HG03439 (cell line): Measurements from ENCODE around the gene ELAVL3.
A peak's percentile ranks its signal among the peaks of the same experiment; 100 is the strongest.
"Not testable (repeated sequence)": the region's sequence is repeated elsewhere in the genome, so short reads cannot be mapped to it uniquely, and the experiment has no call there.

Experiments used
- ATAC-seq: cut with Tn5 transposase; IDR thresholded peaks from one replicate; pipeline ENCODE4 v1.9.1; 2021; ENCODE audit warnings: mild to moderate bottlenecking, moderate library complexity; ENCODE audit not compliant: unreplicated experiment

The ELAVL3 gene

DNA sequence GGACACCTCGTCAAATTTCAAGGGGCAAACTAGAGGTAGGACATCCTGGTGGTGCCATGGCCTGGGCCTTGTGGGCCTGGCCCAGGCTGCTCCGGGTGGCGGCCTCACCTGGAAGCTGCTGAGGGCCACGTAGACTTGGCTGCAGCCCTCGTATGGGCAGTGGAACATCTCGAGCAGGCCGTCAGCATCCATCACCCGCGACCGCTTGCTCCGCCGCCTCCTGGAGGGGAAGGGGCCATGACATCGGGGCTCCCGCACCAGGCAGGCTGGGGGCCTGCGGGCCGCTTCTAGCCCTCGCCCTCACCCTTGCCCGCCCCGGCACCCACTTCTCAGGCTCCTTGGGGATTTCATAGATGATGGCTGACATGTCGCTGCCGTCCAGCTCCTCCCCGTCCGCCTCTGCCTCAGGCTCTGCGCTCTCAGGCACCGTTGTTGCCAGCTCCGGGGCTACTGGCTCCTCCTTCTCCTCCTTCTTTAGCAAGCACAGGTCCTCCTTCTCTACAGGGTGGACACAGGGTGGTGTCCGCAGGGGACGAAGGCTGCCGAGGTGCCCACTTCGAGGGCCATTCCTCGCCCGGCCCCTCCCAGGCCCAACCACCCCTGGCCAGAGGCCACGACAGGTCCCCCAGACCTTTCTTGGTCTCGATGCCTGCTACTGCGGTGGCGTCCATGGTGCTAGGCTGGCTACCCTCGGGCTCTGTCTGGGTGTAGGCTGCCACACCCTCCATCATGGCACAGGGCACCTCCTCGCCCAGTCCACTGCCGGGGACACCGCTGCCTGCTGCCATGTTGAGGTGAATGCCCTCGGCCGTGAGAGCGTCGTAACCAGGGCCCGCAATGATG, 6.0 kb upstream of the ELAVL3 start:
- no peak for ATAC-seq

DNA sequence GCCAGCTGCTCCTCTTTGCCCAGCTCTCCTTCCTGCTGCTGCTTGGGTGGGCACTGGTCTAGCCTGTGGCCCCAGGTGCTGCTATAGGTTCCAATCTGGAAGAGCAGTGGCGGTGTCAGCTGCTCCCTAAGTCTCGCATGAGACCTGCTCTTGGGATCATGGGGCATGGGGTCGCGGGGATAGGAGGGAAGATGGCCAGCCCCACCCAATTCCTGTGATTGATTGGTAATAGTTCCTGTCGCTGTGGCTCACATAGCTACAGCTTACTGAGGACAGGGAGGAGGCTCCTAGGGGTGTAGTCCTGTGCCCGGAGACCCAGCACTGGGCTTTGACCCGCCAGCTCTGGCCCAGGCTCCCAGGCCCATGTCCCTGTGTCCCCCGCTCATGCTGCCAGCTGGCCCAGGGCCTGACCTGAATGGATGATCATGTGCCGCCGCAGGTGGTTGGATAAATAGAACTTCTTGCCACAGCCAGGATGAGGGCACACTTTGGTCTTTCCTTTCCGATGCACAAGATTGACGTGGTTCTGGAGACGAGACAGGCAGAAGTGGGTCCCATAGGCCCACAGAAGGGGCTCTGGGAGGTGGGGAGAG, 4.5 kb upstream of the ELAVL3 start:
- no peak for ATAC-seq

DNA sequence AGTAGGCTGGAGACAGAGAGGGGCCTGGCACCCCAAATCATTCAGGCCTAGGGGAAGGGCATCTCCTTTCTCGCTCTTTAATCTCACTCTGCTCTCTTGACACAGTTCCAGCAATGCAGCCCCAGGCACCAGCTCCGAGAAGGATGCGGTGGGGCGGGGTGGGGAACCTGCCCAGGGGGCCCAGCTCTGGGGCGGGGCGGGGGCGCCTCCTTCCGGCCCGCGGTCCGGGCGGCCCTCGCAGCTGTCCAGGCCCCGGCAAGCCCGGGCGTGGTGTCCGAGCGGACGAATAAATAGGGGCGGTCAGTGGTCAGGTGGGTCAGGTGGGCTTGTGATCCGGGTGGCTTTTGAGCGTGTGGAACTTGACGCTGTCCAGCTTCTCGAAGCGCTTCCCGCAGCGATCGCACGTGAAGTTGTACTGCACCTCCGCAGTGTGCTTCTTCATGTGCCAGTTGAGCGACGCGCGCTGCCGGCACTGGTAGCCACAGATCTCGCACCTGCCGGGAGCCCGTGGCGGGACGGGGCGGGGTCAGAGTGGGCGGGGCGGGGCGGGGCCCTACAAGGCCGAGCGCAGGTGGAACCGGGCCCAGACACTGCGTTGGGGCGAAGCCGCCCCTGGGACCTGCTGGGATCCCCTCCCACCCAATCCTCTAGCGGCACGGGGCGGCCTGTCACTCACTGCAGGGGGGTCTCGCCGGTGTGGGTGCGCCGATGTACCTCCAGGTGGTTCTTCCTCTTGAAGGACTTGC, 2.7 kb upstream of the ELAVL3 start:
- ATAC-seq: no peak

DNA sequence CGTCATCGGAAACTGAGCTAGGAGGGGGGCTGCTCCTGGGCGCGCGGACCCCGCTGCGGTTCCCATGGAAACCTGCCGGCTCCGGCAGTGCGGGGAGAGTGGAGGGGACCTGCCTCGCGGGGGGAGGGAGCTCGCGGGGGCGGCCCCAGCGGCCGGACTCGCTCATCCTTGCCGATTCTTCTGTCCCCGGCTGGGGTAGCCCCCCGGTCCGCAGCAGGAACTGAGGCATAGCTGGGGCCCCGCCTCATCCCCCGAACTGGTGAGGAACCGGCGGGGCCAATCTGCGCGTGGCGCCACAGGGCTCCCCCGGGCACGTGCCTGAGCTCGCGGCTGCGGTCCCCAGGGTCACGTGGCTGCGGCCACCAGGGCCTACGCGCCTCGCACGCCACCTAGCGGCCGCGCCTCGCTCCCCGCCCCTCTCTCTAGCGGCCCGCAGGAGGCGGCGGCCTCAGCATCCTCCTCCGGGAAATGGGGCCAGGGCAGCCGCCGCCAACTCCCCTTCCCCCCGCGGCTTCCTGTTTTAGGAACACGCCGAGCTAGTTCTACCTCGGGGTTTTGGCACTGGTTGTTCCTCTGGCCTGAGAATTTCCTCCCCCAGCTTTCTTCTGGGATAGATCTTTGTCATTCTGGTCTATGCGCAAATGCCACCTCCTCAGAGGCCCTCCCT, 1.7 kb upstream of the ELAVL3 start:
- peak; percentile 66 for ATAC-seq

DNA sequence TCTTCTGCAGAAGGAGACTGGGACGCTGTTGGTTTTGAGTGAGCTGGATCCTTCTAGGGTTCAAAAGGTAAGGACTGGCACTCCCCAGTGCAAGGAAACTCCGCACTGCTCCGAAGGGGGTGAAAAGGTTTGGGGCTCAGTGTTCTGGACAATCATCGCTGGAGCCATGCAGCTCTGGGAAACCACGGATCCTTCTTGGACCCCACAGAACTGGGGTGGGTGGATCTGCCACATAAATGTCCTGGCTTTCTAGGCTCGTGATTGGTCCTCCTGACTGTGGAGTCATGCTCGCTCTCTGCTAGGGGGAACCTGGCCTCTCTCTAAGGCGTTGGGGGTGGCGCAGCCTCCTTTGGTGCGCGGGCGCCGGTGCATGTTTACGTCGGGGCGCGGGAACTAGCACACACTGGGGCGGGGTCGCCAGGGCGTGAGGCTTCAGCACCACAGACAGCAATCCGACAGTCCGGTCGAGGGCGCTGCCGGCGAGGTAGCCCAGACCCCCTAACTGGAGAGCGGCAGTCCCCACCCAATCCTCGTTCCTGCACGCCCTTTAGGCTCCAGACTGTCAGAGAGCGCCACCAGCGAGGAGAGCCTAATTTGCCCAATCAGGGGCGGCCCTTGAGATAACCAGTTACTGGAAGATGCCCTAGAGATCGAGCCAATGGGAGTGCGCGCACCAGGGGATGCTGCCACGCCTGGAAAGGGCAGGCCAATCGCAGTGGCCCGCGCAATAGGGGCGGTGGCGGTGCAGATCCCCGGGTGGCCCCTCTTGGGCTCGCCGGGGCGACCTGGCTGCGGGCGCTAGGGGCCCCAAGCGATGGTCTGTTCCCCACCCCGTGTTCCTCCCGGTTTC, 913 bp upstream of the ELAVL3 start:
- peak; percentile 66 for ATAC-seq

DNA sequence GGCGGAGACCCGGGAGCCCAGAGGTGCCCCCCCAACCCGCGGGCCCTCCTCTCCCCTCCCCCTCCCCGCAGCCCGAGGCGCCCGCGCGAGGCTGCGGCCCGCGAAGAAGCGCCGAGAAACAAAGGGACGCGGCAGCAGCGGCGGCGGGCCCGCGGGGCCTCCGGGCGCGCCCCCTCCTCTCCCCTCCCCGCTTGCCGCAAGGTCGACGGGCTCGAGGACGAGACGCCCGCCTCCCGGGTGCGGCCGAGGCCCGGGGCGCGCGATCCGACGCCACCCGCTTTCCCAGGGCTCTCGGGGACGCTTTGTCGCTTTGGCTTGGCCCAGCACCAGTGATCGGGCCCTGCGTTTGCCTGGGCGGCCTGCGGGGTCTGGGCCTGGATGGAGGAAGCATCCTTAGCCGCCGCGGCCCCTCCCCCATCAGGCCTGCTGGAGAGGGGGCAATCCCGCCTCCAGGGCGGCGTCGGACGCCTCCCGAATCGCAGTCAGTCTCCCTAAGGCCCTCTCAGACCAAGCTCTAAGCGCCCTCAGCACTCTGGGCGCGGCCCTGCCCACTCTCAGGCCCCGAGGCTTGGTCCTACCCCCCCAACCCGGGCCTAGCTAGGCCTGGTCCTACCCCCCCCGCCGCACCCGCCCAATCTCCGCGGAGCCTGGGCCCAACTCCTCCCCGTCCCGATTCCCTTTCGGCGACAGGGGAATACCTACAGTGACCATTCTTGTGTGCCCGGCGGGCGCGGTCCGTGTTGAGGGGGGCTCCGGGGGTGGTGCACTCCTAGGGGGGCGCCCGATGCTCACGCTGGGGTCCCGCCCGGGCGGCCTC, 740 bp downstream of the ELAVL3 start:
- no peak for ATAC-seq

DNA sequence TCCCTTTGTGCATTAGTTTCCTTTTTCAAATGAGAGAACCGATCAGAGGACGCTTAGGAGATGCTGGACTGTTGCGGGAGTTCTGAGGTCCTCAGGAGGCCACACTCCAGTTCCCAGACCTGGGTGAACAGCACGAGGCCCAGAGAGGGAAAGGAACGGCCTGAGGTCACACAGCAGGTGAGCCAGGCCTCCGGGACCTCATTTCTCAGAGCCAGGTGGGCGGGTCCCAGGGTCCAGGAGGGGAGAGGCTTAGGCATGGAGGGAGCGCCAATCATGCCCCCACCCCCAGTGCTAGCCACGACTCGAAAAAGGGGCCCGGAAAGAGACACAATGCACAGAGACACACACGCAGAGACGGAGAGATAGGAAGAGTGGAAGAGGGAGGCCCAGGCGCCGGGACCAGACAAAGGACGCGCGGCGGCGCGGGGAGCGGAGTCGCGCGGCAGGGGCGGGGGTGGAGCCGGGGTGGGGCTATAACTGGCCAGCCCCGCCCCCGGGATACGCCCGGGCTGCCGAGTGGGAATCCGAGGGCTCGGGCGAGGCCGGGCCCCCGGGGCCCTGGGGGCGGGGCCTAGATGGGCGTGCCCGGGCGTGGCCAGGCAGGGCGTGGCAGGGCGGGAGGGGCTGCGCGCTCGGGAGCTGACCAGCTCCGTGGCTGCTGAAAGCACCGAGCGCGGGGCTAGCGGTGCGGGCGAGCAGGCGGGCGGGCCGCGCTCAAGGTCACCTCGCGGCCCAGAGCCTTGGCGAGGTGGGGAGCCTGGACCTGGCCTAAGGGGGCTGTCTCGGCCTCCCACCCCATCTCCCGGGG, 1.6 kb downstream of the ELAVL3 start:
- ATAC-seq: no peak

DNA sequence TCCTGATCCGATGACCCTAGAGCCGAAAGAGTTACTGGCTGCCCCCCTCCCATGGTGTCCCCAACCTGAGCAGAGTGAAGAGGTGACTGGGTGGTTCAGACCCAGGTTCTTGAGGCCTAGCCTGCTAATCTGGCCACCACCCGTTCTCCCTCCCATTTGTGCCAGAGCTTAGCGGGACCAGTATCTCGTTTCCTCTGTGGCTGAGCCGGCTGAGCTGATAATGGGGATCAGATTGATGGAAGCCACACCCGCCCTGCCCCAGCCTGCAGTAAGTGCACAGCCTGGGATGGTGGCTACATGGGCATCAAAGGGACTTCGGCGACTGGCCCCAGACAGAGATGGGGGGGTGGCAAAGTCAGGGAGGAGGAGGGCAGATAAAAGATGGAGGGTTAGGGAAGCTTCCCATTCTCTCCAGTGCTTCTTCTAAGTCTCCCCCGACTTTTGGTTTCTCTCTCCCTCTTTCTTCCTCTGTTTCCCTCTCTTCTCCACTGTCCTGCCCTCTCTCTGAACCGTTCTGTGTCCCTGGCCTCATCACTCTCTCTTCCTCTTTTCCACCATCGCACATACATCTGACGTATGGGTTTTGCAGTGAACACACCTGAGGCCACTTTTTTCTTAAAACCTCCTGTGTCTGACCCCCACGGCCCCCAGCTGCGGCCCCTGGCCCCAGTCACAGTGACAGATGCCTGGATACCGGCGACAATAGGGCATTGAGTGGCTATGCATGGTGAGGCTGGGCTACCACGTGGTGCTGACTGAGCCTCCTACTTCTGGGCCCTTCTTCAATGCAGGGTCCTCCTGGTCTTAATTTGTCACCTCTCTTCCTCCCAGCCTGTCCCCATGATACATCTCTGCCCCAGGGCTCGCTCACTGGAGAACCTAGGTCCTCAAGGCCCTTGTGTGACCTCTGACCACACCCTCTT, 2.4 kb downstream of the ELAVL3 start:
- ATAC-seq: no peak

DNA sequence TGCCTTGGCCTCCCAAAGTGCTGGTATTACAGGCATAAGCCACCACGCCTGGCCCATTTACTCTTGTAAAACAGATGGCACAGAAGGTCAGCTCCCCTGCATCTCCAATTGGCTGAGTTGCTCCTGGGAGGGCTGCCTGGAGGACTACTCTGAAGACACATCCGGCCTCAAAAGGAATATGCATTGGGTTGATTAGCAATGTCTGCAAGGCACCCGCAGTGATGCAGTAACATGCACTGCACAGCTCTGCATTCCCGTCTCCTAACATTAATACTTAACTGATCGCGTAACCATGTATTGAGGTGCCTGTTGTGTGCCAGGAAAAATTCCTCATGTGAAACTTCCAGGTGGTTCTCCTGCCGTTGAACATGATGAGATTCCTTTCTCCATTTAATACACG, 5.0 kb downstream of the ELAVL3 start:
- ATAC-seq: no peak

DNA sequence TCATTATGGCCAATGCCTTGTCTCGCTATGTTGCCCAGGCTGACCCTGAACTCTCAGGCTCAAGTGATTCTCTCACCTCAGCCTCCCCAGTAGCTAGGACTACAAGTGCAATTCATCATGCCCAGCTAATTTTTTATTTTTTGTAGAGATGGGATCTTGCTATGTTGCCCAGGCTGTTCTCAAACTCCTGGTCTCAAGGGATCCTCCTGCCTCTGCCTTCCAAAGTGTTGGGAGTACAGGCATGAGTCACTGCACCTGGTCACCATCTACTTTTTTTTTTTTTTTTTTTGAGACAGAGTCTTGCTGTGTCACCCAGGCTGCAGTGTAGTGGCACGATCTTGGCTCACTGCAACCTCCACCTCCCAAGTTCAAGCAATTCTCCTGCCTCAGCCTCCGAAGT, 5.5 kb downstream of the ELAVL3 start:
- ATAC-seq: not testable (repeated sequence)

DNA sequence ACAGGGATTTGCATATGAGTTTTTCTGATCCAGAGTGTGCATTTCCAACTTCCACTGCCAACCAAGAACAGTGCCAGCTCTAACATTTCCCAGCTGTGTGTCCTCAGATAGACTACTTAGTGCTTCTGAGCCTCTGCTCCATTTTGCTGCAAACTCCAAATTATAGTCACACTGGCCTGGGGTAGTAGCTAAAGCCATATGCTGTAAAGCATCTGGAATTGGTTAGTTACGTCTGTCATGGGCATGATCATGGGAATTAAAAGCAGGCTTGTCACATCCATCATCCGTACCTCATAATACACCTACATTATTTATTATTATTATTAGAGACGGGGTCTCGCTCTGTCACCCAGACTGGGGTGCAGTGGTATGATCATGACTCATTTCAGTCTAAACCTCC, 7.1 kb downstream of the ELAVL3 start:
- ATAC-seq: no peak

DNA sequence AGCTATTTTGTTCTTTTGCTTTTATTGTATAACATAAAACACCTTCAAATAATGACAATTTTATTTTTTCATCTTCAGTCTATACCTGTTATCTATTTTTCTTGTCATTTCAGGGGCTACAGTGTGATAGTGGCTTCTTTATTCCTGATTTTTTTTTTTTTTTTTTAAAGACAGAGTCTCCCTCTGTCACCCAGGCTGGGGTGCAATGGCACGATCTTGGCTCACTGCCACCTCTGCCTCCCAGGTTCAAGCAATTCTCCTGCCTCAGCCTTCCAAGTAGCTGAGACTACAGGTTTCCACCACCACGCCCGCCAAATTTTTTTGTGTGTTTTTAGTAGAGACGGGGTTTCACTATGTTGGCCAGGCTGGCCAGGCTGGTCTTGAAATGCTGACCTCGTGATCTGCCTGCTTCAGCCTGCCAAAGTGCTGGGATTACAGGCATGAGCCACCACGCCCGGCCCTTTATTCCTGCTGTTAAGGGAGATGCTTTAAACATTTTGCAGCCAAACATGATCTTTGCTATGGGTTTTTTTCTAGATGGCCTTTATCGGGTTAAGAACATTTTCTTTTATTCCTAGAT, 12.5 kb downstream of the ELAVL3 start:
- not testable (repeated sequence) for ATAC-seq

DNA sequence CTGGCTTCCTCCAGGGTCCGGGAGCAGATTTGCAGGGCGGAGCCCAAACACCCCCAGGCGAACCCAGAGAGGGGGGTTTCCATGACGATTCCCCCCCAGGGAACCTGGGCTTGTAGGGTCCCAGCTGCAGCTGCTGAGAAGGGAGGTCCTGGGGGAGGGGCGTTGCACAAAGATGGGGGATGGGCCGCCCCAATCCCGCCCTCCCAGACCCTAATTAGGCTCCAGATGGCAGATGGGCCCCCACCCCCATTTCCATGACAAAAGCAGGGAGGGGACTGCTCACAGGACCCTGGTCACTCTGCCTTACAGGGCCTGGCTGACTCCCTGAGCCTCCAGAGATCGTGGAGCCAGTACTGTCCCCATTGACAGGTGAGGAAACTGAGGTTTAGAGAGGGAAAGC, 15.2 kb downstream of the ELAVL3 start:
- ATAC-seq: no peak

DNA sequence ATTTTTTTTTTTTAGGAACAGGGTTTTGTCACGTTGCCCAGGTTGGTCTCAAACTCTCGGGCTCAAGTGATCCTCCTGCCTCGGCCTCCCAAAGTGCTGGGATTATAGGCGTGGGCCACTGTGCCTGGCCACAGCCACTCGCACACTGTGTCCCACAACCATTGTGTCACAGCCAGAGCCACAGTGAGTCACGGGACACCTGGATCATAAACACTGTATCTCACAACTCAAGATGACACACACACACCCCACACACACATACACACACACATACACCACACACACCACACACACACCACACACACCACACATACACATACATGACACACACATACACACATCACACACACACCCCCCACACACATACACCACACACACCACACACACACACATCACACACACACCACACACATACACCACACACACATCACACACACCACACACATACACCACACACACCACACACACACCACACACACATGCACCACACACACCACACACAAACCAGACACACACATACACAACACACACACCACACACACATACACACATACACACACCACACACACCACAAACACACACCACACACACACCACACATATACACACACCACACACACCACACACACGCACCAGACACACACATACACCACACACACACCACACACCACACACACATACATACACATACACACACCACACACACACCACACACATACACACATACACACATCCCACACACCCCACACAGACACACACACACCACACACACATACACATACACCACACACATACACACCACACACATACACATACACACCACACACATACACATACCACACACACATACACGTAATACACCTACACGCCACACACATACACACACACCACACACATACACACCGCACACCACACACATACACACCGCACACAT, 16.2 kb downstream of the ELAVL3 start:
- ATAC-seq: no peak

DNA sequence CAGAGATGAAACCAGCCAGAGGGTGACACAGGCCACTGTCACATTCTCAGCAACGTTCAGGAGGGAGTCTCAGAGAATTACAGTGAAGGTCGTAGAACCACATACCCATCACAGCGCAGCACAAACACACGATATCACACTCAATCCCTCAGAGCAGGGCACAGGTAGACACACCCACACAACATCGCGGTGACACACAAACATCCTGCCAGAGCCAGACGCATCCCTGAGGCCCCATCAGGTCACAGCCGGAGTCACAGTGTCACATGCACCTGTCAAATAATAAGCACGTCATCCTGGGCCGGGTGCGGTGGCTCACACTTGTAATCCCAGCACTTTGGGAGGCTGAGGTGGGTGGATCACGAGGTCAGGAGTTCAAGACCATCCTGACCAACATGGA, 17.5 kb downstream of the ELAVL3 start:
- no peak for ATAC-seq

DNA sequence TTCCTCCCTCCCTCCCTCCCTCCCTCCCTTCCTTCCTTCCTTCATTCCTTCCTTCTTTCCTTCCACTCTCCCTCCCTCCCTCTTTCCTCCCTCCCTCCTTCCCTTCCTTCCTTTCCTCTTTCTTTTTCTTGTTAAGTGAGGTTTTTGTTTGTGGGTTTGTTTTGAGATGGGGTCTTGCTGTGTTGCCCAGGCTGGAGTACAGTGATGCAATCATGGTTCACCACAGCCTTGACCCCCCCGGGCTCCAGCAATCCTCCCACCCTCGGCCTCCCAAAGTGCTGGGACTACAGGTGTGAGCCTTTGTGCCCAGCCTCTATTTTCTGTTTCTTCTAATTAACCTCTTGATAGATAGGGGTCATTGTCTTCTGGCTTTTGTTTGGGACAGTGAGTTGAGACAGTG, 19.4 kb downstream of the ELAVL3 start:
- no peak for ATAC-seq
